ENCODE measurements around the gene LORICRIN.

Gene LORICRIN

GRCh38 chr1:153307221-153307600, 47.7 kb downstream of the LORICRIN start:
- DNase-seq = no peak

GRCh38 chr1:153308540-153308939, 49.1 kb downstream of the LORICRIN start:
- DNase-seq = no peak

GRCh38 chr1:153309441-153309840, 50.0 kb downstream of the LORICRIN start:
- no peak for DNase-seq

GRCh38 chr1:153310526-153310925, 51.0 kb downstream of the LORICRIN start:
- no peak for DNase-seq

All from activated CD4-positive, alpha-beta T cell treated with anti-CD3 and anti-CD28 coated beads, Interleukin-10, Interleukin-2, amounts not matched to agents 100 ng/mL and 50 ng/mL, durations not matched to agents 16 hours and 8 hours (primary cell).